GM23248 (cell line): ENCODE results near the gene ADCY1. TPM values are rescaled to one million over a fixed set of nuclear protein-coding genes. Genes with fewer than 3 reads are reported as not detected.

Source experiments
- DNase-seq: peaks from one replicate; pipeline ENCODE4 v3.0.0-alpha.2; 2015
- H2AFZ ChIP-seq: fragments of 200-600 bp; sonication (generic); 2 replicates; pipeline ENCODE4 v1.6.1; 2016; ENCODE audit warnings: antibody characterized with exemption
- H3F3A ChIP-seq: fragments of 200-600 bp; sonication (generic); 2 replicates; pipeline ENCODE4 v1.6.1; 2016; ENCODE audit warnings: mild to moderate bottlenecking, antibody characterized with exemption, mixed run types; ENCODE audit not compliant: insufficient read depth
- H3K27ac ChIP-seq: fragments of 200-600 bp; sonication (generic); 2 replicates; pipeline ENCODE4 v1.5.1; 2016; ENCODE audit warnings: mild to moderate bottlenecking
- H3K27me3 ChIP-seq: fragments of 200-600 bp; sonication (generic); replicated peaks from 2 replicates; pipeline ENCODE4 v1.6.1; 2016; ENCODE audit warnings: mild to moderate bottlenecking; ENCODE audit not compliant: insufficient read depth
- H3K36me3 ChIP-seq: fragments of 200-600 bp; sonication (generic); 2 replicates; pipeline ENCODE4 v1.6.1; 2016; ENCODE audit warnings: low read depth, mild to moderate bottlenecking
- H3K4me1 ChIP-seq: fragments of 200-600 bp; sonication (generic); 2 replicates; pipeline ENCODE4 v1.6.1; 2016; ENCODE audit warnings: mild to moderate bottlenecking; ENCODE audit not compliant: insufficient read depth
- H3K4me2 ChIP-seq: fragments of 200-600 bp; sonication (generic); one replicate; pipeline ENCODE4 v1.6.1; 2016; ENCODE audit warnings: mild to moderate bottlenecking; ENCODE audit not compliant: unreplicated experiment
- H3K4me3 ChIP-seq: fragments of 200-600 bp; sonication (generic); 2 replicates; pipeline ENCODE4 v1.5.1; 2016; ENCODE audit warnings: mild to moderate bottlenecking
- H3K79me2 ChIP-seq: fragments of 200-600 bp; sonication (generic); 2 replicates; pipeline ENCODE4 v1.6.1; 2016; ENCODE audit warnings: mild to moderate bottlenecking; ENCODE audit not compliant: insufficient read depth
- H3K9ac ChIP-seq: fragments of 200-600 bp; sonication (generic); 2 replicates; pipeline ENCODE4 v1.6.1; 2016; ENCODE audit warnings: mild to moderate bottlenecking
- H3K9me2 ChIP-seq: fragments of 200-600 bp; sonication (generic); 2 replicates; pipeline ENCODE4 v1.6.1; 2016; ENCODE audit warnings: mixed run types, mild to moderate bottlenecking, moderate library complexity; ENCODE audit not compliant: insufficient read depth
- H3K9me3 ChIP-seq: fragments of 200-600 bp; sonication (generic); one replicate; pipeline ENCODE4 v1.6.1; 2017; ENCODE audit warnings: low read depth
- H4K20me1 ChIP-seq: fragments of 200-600 bp; sonication (generic); 2 replicates; pipeline ENCODE4 v1.6.0; 2016; ENCODE audit not compliant: insufficient read depth
- EZH2 ChIP-seq: fragments of 200-600 bp; sonication (generic); IDR thresholded peaks from 2 replicates; pipeline ENCODE4 v1.6.1; 2018; ENCODE audit warnings: antibody characterized with exemption, mild to moderate bottlenecking; ENCODE audit not compliant: insufficient read depth, poor library complexity, severe bottlenecking
- EZH2phosphoT487 ChIP-seq: fragments of 200-600 bp; sonication (generic); IDR thresholded peaks from 2 replicates; pipeline ENCODE4 v1.6.1; 2018; ENCODE audit warnings: antibody characterized with exemption, moderate library complexity, mild to moderate bottlenecking, low read depth; ENCODE audit not compliant: insufficient read depth
- WGBS, 2 experiments: methylation state at CpG; one replicate each; pipeline ENCODE4 v1.1.6; 2015 to 2017; ENCODE audit warnings: low lambda C conversion rate in 2 of 2, low coverage in 1 of 2; ENCODE audit errors: missing lambda C conversion rate in 2 of 2; 5-methylcytosine and 5-hydroxymethylcytosine counted together
- in situ Hi-C: fragments of 300-500 bp; cut with MboI; formaldehyde crosslinking; loops from 2 replicates; pipeline ENCODE4 v1.15.0; 2020
- polyA plus RNA-seq: library from polyadenylated mRNA; unstranded; fragments of >200 nt; fragmentation: Nextera tagmentation; extraction: Ambion mirVana; gene quantifications from 2 replicates; pipeline ENCODE4 v1.2.1, GENCODE V29; 2016
- total RNA-seq: library from RNA; depleted of rRNA; stranded (reverse); fragments of >200 nt; shearing (Covaris generic); gene quantifications from 2 replicates; pipeline ENCODE4 v1.2.3, GENCODE V29; 2014

The ADCY1 gene
- total and polyA plus RNA-seq, 2 experiments from 2014 or later = 0.11 TPM; not detected in 1

DNA sequence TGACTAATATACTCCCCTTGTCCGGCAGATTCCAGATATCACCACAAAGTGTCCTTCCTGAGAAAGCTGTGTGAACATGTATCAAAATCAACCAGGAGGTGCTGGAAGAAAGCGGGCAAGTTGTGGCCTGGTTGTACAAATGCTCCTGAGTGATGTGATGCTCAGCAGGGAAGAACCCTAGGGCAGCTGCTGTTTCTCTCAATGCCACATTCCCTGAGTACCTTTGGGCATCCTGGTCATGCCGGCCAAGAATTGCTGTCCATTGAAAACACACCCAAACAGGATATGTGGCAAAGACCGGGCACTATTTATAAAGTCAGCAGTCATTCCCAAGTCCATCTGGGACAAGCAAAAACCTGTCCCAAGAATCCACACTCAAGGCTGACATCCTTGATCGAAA lies 7.8 kb upstream of the ADCY1 start:
- no peaks in the 10 kb centered on the region for H3K4me1 ChIP-seq
- 48 to 53% methylated on average over 5 of the region's 5 CpGs for WGBS, 2 experiments
- no peak overlapping the region for H3K27ac ChIP-seq
- H2AFZ ChIP-seq = no peak overlapping the region
- H3K36me3 ChIP-seq = no peaks in the 10 kb centered on the region
- H3K9me2 ChIP-seq = no peaks in the 10 kb centered on the region
- H3K4me3 ChIP-seq = no peak overlapping the region
- H3K4me2 ChIP-seq = no peak overlapping the region
- H3K9ac ChIP-seq = no peak overlapping the region
- H3F3A ChIP-seq = no peaks in the 10 kb centered on the region
- TF ChIP-seq EZH2phosphoT487 (no peak), EZH2 (no peak)
- no peak for DNase-seq
- H3K27me3 ChIP-seq = peaks cover 18% of the 10 kb centered on the region
- no peaks in the 10 kb centered on the region for H3K79me2 ChIP-seq
- no peaks in the 10 kb centered on the region for H3K9me3 ChIP-seq
- in situ Hi-C loops = no loop called here
- H4K20me1 ChIP-seq = no peaks in the 10 kb centered on the region

DNA sequence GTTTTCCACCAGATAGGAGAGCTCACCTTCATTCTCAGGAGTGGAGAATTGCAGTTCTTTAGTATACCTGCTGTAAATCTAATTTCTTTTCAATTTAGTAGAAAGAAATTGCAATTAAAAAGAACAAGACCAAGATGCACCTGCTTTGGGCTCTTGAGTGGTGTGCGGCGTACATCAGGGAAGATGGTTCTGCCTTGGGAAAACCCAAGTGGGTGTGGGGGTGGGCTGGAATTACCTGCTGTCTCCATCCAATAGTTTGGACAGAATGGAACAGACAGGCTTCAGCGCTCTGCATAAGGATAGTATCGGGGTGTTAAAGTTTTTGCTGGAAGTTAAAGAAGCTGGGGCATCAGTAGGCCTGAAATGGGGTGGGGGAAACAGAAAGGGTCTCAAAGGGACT lies 7.2 kb upstream of the ADCY1 start:
- TF ChIP-seq EZH2 = no peak
- no peak for TF ChIP-seq EZH2phosphoT487
- no peak overlapping the region for H3K4me3 ChIP-seq
- 77 to 78% methylated on average over 4 of the region's 4 CpGs for WGBS, 2 experiments

DNA sequence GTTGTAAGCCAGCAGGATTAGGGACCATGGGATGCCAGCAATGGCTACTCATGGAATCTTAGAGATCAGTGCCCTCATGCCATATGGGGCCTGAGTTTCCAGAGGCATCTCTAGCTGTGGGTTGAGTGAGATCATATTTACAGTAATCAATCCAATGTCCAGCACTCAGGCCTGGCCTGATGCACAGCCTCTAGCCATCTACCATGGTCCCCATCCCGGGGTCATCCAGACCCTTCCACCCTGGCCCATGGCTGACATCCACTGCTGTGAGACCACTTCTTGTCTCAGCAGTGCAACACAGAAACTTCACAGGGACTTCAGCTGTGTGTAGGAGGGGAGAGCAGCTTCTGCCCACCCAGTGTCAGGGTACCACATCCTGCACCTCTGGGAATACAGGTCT lies 6.5 kb upstream of the ADCY1 start:
- no peaks in the 10 kb centered on the region for H4K20me1 ChIP-seq
- peaks cover 18% of the 10 kb centered on the region for H3K27me3 ChIP-seq
- no peaks in the 10 kb centered on the region for H3K4me1 ChIP-seq
- no peaks in the 10 kb centered on the region for H3K79me2 ChIP-seq
- no peak overlapping the region for H3K4me2 ChIP-seq
- TF ChIP-seq EZH2 (no peak), EZH2phosphoT487 (no peak)
- H3K9ac ChIP-seq = no peak overlapping the region
- no peaks in the 10 kb centered on the region for H3K9me2 ChIP-seq
- H2AFZ ChIP-seq = no peak overlapping the region
- 8 to 27% methylated on average over 1 of the region's 1 CpG for WGBS, 2 experiments
- DNase-seq = no peak
- no peak overlapping the region for H3K27ac ChIP-seq
- H3K4me3 ChIP-seq = no peak overlapping the region
- in situ Hi-C loops = no loop called here
- no peaks in the 10 kb centered on the region for H3F3A ChIP-seq
- no peaks in the 10 kb centered on the region for H3K9me3 ChIP-seq
- no peaks in the 10 kb centered on the region for H3K36me3 ChIP-seq

More for the DNA sequence above, 7.2 kb upstream of the ADCY1 start:
- no peaks in the 10 kb centered on the region for H3K4me1 ChIP-seq
- in situ Hi-C loops = no loop called here
- no peak overlapping the region for H3K27ac ChIP-seq
- no peaks in the 10 kb centered on the region for H3K9me3 ChIP-seq
- H3K4me2 ChIP-seq = no peak overlapping the region
- no peaks in the 10 kb centered on the region for H3F3A ChIP-seq
- H3K27me3 ChIP-seq = peaks cover 18% of the 10 kb centered on the region
- H3K9me2 ChIP-seq = no peaks in the 10 kb centered on the region
- H3K9ac ChIP-seq = no peak overlapping the region
- H2AFZ ChIP-seq = no peak overlapping the region
- DNase-seq = no peak
- H3K36me3 ChIP-seq = no peaks in the 10 kb centered on the region
- no peaks in the 10 kb centered on the region for H4K20me1 ChIP-seq
- H3K79me2 ChIP-seq = no peaks in the 10 kb centered on the region

DNA sequence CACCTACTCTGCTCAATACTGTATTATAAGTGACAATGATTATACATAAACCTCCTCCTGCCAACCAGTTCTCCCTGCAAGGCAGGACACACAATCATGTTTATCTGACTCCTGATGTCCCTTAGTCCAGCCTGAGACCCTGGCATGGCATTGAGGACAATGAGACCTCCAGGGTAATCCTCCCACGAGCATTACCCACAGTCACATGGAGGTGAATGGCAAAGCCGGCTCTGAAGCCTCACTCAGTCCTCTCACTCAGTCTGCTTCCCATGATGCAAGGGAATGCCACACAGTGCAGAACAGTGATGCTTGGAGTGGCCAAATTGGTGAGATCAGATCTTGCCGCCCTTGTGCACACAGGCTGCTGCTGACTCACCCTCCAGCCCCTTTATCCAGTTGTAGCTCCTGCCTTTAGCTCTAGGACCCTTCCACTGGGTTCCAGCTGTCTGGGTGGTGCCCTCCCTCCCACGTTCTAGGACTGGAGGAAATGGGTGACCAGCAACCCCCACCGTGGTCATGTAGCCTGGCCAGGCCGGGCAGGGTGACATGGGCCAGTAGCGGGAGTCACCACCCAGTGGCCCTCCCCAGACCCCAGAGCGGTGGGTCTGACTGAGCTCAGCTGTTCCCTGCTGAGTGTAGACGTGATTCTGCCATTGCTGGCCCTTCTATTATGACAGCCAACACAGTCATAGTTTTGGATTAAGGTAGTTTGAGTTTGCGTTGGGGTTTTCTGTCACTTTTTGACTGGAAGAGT lies 5.5 kb upstream of the ADCY1 start:
- Histone ChIP-seq H3K27me3 (peaks cover 28% of the 10 kb centered on the region), H4K20me1 (no peaks in the 10 kb centered on the region), H3K4me2 (no peak overlapping the region), H3F3A (no peaks in the 10 kb centered on the region), H2AFZ (no peak overlapping the region), H3K27ac (no peak overlapping the region), H3K9ac (no peak overlapping the region), H3K4me3 (no peak overlapping the region), H3K36me3 (no peaks in the 10 kb centered on the region), H3K9me3 (no peaks in the 10 kb centered on the region), H3K9me2 (no peaks in the 10 kb centered on the region), H3K4me1 (no peaks in the 10 kb centered on the region), H3K79me2 (no peaks in the 10 kb centered on the region)
- 55 to 59% methylated on average over 10 of the region's 10 CpGs for WGBS, 2 experiments
- TF ChIP-seq EZH2phosphoT487 (no peak), EZH2 (no peak)
- DNase-seq = no peak
- in situ Hi-C loops = no loop called here
